ENCODE results near the gene BDNF.

Gene BDNF

GRCh38 chr11:27625347-27625912, 74.8 kb downstream of the BDNF start:
- no peak for DNase-seq

GRCh38 chr11:27623945-27624523, 76.2 kb downstream of the BDNF start:
- no peak for DNase-seq

GRCh38 chr11:27622541-27623300, 77.5 kb downstream of the BDNF start:
- peak; percentile 26 to 56 for DNase-seq

GRCh38 chr11:27621405-27622161, 78.7 kb downstream of the BDNF start:
- no peak for DNase-seq

- no peak for DNase-seq
These were observed 80.4 kb downstream of the BDNF start for GRCh38 chr11:27619763-27620335.

- no peak for DNase-seq
These were observed 81.1 kb downstream of the BDNF start for GRCh38 chr11:27619039-27619574.

- no peak for DNase-seq
These were observed 81.9 kb downstream of the BDNF start for GRCh38 chr11:27618281-27618915.

GRCh38 chr11:27616711-27617110, 83.5 kb downstream of the BDNF start:
- DNase-seq: no peak

- no peak for DNase-seq
These were observed 84.4 kb downstream of the BDNF start for GRCh38 chr11:27615833-27616232.

GRCh38 chr11:27614092-27614491, 86.2 kb downstream of the BDNF start:
- no peak for DNase-seq

GRCh38 chr11:27612932-27613880, 87.0 kb downstream of the BDNF start:
- DNase-seq: no peak

GRCh38 chr11:27611947-27612455, 88.3 kb downstream of the BDNF start:
- DNase-seq: no peak

GRCh38 chr11:27611390-27611789, 88.9 kb downstream of the BDNF start:
- DNase-seq: no peak

- DNase-seq: no peak
These were observed 89.3 kb downstream of the BDNF start for GRCh38 chr11:27610946-27611345.

- DNase-seq: no peak
These were observed 90.0 kb downstream of the BDNF start for GRCh38 chr11:27610280-27610679.

- DNase-seq: no peak
These were observed 91.3 kb downstream of the BDNF start for GRCh38 chr11:27608951-27609350.

GRCh38 chr11:27605422-27605821, 94.8 kb downstream of the BDNF start:
- peak; percentile 36 to 76 for DNase-seq
